Hematopoietic multipotent progenitor cell treated with erythropoietin and hydrocortisone succinate and interleukin-3 and kit ligand, for 8 days (in vitro differentiated cells): ENCODE results near the gene MRC2.

Experiments used
- DNase-seq: peaks from one replicate; pipeline ENCODE4 v3.0.0-alpha.2; 2015

MRC2 gene

GRCh38 chr17:62727916-62728672 is 100.6 kb downstream of the MRC2 start:
- peak; percentile 10 for DNase-seq

GRCh38 chr17:62732125-62732524 is 104.7 kb downstream of the MRC2 start:
- no peak for DNase-seq

- DNase-seq, result no peak
These were observed 107.7 kb downstream of the MRC2 start for GRCh38 chr17:62735044-62735651.

- no peak for DNase-seq
These were observed 110.0 kb downstream of the MRC2 start for GRCh38 chr17:62737513-62737912.

GRCh38 chr17:62738281-62738680 is 110.8 kb downstream of the MRC2 start:
- no peak for DNase-seq

GRCh38 chr17:62739645-62740388 is 112.3 kb downstream of the MRC2 start:
- DNase-seq, result no peak

- no peak for DNase-seq
These were observed 113.8 kb downstream of the MRC2 start for GRCh38 chr17:62741290-62741689.
